WTC11 (cell line): ENCODE measurements around the gene WASF3.

Source experiments
- CBFB ChIP-seq: sonication (generic); formaldehyde crosslinking; IDR thresholded peaks from 2 replicates; pipeline ENCODE4 v1.8.1; 2022; ENCODE audit warnings: mild to moderate bottlenecking, low read depth, missing genetic modification reagents
- GABPB1 ChIP-seq: sonication (generic); formaldehyde crosslinking; IDR thresholded peaks from 2 replicates; pipeline ENCODE4 v1.8.1; 2023; ENCODE audit warnings: mild to moderate bottlenecking, missing genetic modification reagents
- HMGA2 ChIP-seq: fragments of 250-450 bp; sonication (Bioruptor Pico); IDR thresholded peaks from 2 replicates; pipeline ENCODE4 v1.4.0; 2021; ENCODE audit warnings: mild to moderate bottlenecking, moderate library complexity
- SP1 ChIP-seq: sonication (generic); formaldehyde crosslinking; conservative IDR thresholded peaks from 2 replicates; pipeline ENCODE4 v1.8.1; 2022; ENCODE audit warnings: missing genetic modification reagents
- TF ChIP-seq, protein P1 (sequence below): fragments of 200-600 bp; IDR thresholded peaks from 2 replicates; pipeline ENCODE4 v1.8.0; 2022; ENCODE audit warnings: antibody characterized with exemption
- TF ChIP-seq, protein P2 (sequence below): sonication (generic); formaldehyde crosslinking; IDR thresholded peaks from 2 replicates; pipeline ENCODE4 v1.8.0; 2022; ENCODE audit warnings: mild to moderate bottlenecking, missing genetic modification reagents

DNA sequence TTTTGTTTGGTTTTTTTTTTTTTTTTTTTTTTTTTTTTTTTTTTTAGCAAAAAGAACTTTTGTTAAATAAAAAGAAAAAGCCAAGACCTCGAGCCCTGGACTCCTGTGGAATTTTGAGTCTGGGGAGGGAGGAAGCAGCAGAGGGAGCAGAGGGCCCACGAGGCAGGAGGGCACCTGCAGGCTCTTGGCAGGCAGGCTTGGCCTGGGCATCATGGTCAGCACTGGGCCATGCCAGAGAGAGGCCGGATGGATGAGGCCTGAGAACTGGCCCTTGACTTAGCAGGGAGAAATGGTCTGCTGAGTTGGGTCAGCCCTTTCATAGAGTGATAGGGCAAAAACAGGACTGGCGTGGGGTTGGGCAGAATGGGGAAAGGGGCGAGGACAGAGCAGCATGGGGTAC is 102.7 kb downstream of the WASF3 start:
- TF ChIP-seq, protein P1, sequence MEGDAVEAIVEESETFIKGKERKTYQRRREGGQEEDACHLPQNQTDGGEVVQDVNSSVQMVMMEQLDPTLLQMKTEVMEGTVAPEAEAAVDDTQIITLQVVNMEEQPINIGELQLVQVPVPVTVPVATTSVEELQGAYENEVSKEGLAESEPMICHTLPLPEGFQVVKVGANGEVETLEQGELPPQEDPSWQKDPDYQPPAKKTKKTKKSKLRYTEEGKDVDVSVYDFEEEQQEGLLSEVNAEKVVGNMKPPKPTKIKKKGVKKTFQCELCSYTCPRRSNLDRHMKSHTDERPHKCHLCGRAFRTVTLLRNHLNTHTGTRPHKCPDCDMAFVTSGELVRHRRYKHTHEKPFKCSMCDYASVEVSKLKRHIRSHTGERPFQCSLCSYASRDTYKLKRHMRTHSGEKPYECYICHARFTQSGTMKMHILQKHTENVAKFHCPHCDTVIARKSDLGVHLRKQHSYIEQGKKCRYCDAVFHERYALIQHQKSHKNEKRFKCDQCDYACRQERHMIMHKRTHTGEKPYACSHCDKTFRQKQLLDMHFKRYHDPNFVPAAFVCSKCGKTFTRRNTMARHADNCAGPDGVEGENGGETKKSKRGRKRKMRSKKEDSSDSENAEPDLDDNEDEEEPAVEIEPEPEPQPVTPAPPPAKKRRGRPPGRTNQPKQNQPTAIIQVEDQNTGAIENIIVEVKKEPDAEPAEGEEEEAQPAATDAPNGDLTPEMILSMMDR, result no peak
- no peak for TF ChIP-seq HMGA2 (CRISPR knock-in tag)
- TF ChIP-seq SP1, result no peak
- TF ChIP-seq GABPB1, result no peak
- TF ChIP-seq, protein P2, sequence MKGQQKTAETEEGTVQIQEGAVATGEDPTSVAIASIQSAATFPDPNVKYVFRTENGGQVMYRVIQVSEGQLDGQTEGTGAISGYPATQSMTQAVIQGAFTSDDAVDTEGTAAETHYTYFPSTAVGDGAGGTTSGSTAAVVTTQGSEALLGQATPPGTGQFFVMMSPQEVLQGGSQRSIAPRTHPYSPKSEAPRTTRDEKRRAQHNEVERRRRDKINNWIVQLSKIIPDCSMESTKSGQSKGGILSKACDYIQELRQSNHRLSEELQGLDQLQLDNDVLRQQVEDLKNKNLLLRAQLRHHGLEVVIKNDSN (CRISPR knock-in tag), result no peak
- no peak for TF ChIP-seq CBFB (CRISPR knock-in tag)
